ENCODE measurements around the gene PHTF1.
"Not testable (repeated sequence)": the region's sequence is repeated elsewhere in the genome, so short reads cannot be mapped to it uniquely, and the experiment has no call there.

The PHTF1 gene

DNA sequence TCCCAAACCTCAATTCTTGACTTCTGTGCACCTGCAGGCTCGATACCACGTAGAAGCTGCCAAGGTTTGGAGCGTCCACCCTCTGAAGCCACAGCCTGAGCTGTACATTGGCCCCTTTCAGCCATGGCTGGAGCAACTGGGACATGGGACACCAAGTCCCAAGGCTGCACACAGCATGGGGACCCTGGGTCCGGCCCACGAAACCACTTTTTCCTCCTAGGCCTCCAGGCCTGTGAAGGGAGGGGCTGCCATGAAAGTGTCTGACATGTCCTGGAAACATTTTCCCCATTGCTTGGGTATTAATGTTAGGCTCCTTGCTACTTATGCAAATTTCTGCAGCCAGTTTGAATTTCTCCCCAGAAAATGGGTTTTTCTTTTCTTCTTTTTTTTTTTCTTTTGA is 40.7 kb downstream of the PHTF1 start:
- not testable (repeated sequence) for DNase-seq (ENCODE audit: low spot score)

DNA sequence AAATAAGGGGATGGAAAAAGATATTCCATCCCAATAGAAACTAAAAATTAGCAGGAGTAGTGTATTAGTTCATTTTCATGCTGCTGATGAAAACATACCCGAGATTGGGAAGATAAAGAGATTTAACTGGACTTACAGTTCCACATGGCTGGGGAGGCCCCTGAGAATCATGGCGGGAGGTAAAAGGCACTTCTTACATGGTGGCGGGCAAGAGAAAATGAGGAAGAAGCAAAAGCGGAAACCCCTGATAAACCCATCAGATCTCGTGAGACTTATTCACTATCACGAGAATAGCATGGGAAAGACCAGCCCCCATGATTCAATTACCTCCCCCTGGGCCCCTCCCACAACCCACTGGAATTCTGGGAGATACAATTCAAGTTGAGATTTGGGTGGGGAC is 41.8 kb downstream of the PHTF1 start:
- not testable (repeated sequence) for DNase-seq (ENCODE audit: low spot score)

DNA sequence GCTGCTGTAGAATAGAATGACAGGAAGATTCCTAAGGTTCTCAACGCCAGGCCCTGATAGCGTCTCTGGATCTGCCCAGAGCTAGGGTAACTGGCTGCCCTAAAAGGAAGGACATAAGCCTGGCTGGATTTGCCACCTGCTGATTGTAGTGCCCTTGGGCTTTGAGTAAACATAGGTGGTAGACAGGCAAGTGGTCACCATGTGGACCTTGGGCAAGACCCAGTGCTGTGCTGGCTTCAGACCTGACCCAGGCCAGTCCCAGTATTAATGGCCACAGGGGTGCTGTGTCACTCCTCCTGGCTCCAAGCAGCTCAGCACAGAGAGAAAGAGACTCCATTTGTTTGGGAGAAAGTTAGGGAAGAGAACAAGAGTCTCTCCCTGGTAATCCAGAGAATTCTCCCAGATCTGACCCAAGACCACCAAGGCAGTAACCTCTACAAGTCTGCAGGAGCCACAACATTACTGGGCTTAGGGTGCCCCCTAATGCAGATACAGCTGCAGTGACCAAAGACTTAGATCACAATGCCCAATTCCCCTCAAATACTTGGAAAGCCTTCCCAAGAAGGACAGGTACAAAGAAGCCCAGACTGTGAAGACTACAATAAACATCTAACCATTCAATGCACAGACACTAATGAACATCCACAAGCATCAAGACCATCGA is 44.5 kb downstream of the PHTF1 start:
- no peak for DNase-seq (ENCODE audit: low spot score)

DNA sequence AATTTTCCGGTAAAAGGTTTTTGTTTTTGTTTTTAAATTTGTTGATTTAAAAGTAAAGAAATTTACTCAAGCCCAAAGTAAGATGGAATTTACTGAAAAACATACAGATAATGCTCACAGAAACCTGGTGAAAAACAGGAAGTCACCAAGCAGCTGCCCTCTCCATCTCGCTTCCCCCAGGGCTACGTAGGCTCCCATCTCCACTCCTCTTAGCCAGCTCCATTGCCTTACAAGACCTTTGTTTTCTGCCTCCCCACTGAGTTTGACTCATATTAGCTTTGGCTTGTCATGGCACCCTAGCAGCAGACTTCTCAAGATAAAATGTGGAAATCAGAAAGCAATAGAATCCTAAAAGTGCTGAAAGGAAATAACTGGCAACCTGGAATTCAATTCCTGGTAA is 57.9 kb downstream of the PHTF1 start:
- DNase-seq (ENCODE audit: low spot score), result no peak

DNA sequence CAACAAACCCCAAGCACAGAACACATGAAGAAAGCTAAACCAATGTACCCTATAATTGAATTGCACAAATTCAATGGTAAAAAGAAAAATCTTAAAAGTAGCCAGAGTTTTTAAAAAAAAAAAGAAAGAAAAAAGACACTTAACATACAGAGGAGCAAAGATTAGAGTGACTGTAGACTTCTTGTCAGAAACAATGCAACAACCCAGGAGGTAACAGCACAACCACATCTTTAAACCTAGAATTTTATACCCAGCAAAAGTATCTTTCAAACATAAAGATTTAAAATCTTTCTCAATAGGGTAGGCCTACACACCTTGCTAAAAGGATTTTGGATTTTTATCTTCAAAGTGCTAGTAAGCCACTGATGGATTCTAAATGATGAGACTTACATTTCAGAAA is 64.4 kb downstream of the PHTF1 start:
- no peak for DNase-seq (ENCODE audit: low spot score)

DNA sequence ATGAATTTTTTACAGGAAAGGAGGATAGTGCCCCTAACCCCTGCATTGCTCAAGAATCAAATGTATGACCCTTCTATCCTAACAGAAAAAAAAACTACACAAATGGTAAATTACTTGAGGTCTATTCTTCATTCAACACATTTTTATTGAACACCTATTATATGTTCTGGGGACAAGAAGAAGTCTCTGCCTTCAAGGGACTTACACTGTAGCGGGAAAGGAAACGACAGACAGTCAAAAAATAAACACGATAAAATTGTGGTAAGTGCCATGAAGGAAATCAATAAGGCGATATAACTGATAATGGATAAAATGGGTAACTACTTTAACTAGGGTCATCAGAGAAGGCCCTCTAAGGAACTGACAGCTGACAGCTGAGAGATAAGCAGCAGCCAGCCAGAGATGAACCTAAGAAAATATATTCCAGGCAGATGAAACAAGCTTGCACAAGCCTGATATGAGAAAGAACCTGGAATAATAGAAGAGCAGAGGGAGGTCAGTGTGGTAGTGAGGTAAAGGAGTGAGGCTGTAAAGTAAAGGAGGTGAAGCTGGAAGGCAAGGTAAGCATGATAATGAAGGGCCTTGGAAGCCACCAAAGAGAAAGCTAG is 66.4 kb downstream of the PHTF1 start:
- no peak for DNase-seq (ENCODE audit: low spot score)

DNA sequence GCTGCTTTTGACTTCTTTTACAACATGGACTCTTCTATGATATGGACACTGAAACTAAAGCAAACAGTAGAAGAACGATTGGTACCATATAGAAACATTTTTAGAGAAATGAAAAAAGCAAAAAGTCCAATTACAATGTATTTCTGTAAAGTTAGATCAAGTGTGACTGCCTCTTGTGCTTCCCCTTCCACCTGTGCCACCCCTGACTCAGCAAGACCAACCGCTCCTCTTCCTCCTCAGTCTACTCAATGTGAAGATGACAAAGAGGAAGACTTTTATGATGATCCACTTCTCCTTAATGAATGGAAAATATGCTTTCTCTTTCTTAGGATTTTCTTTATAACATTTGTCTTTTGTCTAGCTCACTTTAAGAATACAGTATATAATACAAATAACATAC is 66.9 kb downstream of the PHTF1 start:
- no peak for DNase-seq (ENCODE audit: low spot score)

DNA sequence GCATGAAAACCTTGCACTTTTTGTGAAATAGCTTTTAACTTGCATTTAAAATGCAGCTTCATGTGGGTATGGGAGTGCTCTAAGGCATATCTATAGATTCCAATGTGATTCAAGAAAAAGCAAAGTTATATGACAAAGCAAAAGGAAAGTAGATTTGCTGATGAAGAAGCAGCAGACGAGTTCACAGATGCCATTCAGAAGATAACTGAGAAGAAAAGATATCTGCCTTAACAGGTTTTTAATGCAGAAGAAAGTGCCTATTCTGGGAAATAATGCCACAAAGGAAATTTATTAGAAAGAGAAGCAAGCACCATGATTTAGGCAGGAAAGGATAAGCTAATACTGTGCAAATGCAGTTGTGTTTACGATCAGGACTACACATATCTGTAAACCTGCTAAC is 68.1 kb downstream of the PHTF1 start:
- no peak for DNase-seq (ENCODE audit: low spot score)

DNA sequence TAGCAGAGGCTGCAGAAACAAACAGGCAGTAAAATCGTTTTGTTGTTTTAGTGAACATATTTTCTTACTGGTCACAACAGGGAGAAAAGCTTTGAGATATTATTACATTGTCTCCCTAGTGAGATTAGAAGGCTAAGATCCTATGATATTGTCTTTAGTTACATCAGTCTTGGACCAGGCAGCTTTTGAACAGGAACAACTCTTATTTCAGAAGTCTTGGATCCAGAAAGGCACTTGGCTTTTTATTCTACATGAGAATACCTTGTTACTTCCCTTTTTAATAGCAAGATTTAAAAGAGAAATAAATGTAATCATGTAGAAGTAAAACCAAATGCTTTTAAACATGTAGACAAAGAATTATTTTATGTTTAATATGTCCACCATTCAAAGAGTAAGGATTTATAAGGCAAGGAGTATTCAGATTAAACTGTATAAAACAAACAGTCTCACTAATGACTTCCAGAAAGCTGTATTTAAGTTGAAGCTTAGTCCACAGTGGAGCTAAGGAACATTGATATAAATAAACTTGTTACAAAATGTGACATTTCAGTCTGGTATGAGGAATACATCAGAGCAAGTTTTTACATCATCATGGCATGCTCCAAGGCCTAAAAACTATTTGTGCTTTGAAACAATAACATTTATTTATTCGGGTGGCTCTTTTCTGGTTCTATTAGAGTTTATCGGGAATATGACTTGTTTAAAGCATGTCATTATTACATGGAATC is 72.2 kb downstream of the PHTF1 start:
- DNase-seq (ENCODE audit: low spot score), result no peak

DNA sequence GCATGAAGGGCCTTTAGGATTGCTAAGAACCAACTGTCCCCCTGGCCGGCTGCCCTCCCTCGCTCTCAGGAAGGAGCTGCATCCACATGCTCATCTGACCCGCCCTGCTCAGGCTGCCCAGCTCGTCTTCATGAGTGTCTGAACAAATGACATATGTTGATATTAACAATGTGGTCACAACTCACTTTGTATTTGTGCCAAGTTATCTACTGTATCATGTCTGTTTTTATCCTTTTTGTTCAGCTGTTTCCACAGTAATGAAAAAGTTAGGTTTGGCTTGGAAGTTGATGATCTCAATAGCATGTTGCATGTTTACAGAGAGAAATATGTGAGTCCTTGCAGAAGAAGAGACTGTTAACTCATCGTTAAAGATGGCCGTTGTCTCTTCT is 75.1 kb downstream of the PHTF1 start:
- DNase-seq (ENCODE audit: low spot score), result no peak

DNA sequence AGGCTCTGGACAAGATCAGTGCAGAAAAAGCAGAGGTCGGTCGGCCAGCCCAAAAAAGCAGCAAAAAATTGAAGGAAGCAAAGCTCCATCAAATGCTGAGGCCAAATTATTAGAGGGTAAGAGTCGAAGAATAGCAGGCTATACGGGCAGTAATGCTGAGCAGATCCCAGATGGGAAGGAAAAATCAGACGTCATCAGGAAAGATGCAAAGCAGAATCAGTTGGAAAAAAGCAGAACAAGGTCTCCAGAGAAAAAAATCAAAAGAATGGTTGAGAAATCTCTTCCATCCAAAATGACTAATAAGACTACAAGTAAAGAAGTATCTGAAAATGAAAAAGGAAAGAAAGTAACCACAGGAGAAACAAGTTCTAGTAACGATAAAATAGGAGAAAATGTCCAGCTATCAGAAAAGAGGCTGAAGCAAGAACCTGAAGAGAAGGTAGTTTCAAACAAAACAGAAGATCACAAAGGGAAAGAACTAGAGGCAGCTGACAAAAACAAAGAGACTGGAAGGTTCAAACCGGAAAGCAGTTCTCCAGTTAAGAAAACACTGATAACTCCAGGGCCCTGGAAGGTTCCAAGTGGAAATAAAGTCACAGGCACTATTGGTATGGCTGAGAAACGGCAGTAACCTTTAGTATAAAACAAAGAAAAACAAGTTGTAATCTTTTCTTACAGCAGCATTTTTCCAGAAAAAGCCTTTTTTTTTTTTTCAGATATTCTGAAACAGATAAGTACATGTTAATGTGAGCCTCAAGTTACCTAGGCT is 75.7 kb downstream of the PHTF1 start:
- no peak for DNase-seq (ENCODE audit: low spot score)

DNA sequence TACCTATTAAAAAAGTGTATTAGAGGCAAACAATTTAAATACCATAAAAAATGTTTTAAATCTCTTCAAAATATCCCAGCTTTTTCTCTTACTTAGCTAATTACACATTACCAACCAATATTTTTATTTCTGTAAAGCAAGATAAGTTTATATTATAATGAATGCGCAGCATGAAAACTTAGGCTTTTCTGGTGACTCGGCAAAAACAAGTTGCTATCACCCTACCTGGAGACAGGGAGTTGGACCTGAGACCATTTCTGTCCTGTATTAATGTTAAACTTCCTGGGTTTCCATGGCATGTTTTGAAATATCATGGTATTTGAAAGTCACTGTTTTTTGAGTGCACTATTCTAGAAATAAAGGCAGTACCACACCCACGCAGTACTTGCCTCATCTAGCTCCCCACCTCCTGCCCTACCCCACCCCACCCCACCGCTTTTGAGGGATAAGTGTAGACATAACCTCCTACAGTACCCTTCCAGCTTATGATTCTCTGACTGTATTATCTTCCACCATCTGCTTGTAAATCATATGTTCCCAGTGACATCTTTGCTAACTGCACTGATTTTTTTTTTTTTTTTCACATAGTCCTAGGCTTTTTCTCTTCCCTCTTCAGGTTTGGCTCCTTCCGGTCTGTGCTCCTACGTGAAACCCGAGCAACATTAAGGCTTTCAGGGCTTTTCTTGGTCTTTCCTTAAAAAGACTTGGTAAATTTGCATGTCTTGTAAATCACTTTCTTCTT is 77.5 kb downstream of the PHTF1 start:
- no peak for DNase-seq (ENCODE audit: low spot score)

DNA sequence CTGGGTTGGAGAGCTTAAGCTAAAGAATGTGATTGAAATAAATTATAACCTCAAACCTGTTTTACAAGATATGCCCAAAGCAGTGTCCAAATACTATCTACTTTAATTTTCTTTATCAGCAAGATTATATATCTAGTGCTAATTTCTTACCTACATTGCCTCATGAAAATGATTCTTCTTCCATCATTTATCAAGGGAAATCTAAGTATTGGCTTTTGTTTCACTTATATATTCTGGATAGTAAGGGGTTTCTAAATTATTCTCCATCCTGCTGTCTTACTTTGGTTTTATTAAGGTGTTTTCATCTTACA is 81.2 kb downstream of the PHTF1 start:
- no peak for DNase-seq (ENCODE audit: low spot score)

DNA sequence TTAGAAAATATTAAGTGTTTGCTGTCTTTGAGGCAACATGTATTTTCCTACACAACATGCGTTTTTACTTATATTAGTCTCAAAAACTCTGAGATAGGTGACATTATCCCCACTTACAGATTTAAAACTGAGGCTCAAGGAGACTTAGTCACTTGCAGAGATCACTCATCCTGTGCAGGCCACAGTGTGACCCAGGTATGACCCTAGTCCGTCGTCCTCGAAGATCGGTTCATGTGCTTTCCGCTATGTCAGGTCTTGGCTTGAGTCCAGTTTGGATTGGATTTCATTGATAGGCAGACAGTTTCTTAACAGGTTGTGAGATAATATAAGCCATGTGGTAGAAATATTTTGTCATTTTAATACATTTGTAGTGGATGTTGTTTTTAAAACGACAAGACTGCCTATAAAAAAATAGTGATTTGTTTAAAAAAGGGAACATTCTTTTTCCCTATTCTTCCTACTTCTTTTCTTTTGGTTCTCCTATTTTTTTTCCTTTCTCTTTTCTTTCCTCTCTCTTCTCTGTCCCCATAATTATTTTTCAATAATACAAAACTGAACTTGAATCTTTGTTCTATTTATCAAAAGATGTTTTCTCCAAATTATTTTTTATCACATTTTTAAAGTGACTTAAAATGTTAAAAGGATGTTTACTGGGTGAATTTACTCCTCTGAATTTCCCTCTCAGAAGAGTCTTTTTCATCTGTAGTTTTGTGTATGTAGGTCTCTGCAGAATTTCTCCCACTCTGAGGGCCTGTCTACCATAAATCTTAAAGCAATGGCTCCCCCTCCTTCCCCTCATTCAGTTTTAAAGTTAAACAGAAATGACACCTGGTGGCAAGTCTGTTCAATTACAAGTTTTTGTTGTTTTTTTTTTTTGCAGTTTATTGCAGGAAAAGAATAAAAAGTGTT is 81.8 kb downstream of the PHTF1 start:
- peak; percentile 17 for DNase-seq (ENCODE audit: low spot score)

DNA sequence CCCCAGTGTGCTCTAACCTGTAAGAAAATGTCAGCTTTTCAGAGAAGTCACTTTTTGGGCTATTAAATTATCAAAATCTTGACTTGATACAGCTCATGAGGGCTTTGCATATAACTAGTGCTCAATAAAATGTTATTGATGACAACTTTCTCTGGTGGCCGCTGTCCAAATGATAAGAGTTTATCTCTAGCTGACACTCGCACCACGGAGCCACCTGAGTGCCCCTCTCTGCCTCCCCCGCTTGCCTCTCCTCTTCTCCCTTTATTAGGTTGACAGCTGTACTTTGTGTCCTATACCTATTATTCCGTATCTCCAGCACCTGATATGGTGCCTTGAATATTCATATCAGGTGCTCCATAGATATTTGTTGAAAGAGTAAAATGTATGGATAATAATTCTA is 82.8 kb downstream of the PHTF1 start:
- DNase-seq (ENCODE audit: low spot score), result no peak

DNA sequence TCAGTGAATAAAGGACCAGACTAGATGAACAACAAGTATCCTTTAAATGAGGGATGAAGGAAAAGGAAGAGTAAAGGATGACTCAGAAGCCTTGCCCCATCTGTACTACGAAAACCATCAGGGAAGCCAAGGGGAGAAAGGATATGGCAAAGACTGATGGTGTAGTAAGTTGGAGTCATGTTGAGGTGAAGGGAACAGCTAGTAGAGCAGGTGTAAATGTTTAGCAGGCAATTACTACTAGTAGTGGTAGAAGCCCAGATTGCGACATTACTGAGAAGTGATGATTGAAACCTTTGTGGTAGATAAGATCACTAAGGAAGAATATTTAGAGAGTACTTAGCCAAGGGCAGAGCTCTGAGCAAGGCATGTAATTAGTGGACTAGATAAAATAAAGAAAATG is 84.0 kb downstream of the PHTF1 start:
- no peak for DNase-seq (ENCODE audit: low spot score)

DNA sequence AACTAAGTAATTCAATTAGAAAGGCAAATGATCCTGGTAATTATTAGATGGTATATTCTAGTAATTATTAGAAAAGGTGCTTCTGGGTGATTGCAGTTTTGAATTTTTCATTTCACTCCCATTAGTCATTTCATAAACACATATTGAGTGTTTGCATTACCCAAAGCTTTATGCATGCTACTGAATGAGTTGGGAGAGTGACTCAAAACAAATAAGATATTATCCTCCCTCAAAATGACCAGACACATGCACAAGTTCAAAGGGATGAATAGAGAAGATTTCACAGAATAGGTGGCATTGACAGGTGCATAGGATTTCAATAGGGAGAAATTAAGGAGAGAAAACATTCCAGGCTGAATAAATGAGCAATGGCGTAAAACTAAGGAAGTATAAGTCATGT is 84.7 kb downstream of the PHTF1 start:
- no peak for DNase-seq (ENCODE audit: low spot score)

DNA sequence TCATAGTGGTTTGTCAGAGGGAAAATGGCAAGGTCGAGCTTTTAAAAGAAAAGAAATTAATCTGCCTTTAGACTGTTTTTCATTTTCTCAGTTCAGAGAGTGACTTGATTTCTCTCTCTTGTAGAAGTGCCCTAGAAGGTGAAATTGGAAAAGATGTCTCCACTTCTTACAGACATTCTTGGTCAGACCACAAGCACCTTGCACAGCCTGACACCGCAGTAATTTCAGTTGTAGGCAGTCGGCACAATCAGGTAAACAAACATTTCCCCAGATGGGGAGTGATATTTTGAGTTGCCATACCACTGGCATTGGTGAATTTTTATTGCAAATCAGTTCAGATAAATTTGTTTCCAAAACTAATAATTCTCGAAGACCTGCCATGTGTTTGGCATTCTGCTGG is 86.8 kb downstream of the PHTF1 start:
- no peak for DNase-seq (ENCODE audit: low spot score)

DNA sequence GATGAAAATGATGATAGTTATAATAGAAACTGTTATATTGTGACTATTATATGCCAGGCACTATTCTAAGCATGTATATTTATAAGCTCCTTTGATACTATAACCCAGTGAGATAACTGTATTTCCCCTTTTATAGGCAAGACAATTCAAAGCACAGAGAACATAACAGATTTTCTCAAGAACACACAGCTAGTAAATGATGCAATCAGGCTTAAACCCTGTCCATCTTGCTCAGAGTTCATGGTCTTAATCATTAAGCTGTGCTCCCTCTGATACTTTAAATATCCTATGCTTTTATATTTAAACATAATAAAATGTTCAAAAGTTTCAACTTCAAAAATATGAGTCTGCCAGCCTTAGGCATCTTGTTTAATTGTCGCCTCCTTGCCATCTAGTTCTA is 88.6 kb downstream of the PHTF1 start:
- DNase-seq (ENCODE audit: low spot score), result no peak

DNA sequence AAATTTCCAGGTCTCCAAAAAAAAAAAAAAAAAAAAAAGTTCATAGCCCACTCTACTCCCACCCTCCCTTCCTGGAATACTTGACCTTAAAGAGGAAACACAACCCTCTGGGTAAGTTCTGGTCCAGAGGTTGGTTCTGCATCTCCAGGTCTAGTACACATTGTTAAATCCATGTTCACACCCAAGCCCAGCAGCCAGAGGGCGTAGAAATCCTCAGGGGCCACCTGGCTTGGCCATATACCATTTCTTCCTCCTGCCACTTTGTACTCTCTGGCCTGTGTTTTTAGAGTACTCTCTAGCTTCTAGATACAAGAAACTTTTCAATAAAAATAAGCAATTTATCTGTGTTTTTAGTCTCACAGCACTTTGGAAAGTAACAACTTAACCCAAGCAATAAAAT is 89.3 kb downstream of the PHTF1 start:
- DNase-seq (ENCODE audit: low spot score), result no peak

DNA sequence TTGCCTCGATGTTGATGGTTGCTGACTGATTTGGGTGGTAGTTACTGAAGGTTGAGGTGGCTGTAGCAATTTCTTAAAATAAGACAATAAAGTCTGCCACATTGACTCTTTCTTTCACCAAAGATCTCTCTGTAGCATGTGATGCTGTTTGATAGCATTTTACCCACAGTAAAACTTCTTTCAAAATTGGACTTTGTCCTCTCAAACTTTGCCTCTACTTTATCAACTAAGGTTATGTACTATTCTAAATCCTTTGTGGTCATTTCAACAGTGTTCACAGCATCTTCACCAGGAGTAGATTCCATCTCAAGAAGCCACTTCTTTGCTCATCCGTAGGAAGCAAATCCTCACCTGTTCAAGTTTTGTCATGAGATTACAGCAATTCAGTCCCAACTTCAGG is 93.2 kb downstream of the PHTF1 start:
- DNase-seq (ENCODE audit: low spot score), result no peak
